ENCODE data around the gene PNLDC1. TPM values are rescaled to one million over a fixed set of nuclear protein-coding genes. Genes with fewer than 3 reads are reported as not detected.
A peak's percentile ranks its signal among the peaks of the same experiment; 100 is the strongest.

The PNLDC1 gene
- total and polyA plus RNA-seq, 9 of the 15 experiments (the other 6 are each of a cell fraction or from before 2014, with no cell fraction given): 0.12 TPM; not detected in 8

GRCh38 chr6:159790149-159790955 is 9.7 kb upstream of the PNLDC1 start, which contains the start of gene MRPL18 (continued):
- TF ChIP-seq PBX2 (CRISPR knock-in tag; IDR thresholded peaks at IDR 0.05; ENCODE audit: low read depth): peak; percentile 83
- peak; percentile 99 for TF ChIP-seq PBX2 (tag; conservative IDR thresholded peaks at IDR 0.05; ENCODE audit: low read depth)
- TF ChIP-seq NCOA1 (IDR thresholded peaks at IDR 0.05; ENCODE audit: low read depth): no peak; the same call in 1 of the 2 replicates
- TF ChIP-seq, protein P1, sequence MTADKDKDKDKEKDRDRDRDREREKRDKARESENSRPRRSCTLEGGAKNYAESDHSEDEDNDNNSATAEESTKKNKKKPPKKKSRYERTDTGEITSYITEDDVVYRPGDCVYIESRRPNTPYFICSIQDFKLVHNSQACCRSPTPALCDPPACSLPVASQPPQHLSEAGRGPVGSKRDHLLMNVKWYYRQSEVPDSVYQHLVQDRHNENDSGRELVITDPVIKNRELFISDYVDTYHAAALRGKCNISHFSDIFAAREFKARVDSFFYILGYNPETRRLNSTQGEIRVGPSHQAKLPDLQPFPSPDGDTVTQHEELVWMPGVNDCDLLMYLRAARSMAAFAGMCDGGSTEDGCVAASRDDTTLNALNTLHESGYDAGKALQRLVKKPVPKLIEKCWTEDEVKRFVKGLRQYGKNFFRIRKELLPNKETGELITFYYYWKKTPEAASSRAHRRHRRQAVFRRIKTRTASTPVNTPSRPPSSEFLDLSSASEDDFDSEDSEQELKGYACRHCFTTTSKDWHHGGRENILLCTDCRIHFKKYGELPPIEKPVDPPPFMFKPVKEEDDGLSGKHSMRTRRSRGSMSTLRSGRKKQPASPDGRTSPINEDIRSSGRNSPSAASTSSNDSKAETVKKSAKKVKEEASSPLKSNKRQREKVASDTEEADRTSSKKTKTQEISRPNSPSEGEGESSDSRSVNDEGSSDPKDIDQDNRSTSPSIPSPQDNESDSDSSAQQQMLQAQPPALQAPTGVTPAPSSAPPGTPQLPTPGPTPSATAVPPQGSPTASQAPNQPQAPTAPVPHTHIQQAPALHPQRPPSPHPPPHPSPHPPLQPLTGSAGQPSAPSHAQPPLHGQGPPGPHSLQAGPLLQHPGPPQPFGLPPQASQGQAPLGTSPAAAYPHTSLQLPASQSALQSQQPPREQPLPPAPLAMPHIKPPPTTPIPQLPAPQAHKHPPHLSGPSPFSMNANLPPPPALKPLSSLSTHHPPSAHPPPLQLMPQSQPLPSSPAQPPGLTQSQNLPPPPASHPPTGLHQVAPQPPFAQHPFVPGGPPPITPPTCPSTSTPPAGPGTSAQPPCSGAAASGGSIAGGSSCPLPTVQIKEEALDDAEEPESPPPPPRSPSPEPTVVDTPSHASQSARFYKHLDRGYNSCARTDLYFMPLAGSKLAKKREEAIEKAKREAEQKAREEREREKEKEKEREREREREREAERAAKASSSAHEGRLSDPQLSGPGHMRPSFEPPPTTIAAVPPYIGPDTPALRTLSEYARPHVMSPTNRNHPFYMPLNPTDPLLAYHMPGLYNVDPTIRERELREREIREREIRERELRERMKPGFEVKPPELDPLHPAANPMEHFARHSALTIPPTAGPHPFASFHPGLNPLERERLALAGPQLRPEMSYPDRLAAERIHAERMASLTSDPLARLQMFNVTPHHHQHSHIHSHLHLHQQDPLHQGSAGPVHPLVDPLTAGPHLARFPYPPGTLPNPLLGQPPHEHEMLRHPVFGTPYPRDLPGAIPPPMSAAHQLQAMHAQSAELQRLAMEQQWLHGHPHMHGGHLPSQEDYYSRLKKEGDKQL (CRISPR knock-in tag; IDR thresholded peaks at IDR 0.05; ENCODE audit: borderline replicate concordance): no peak
- TF ChIP-seq PYGO2 (tag; IDR thresholded peaks at IDR 0.05): no peak
- TF ChIP-seq TEAD4 (IDR thresholded peaks at IDR 0.05; ENCODE audit: low read length): 0 out of 2 replicates have a peak, but pooled peaks have one; percentile 13
- no peak for TF ChIP-seq TEAD4 (CRISPR knock-in tag; IDR thresholded peaks at IDR 0.05; ENCODE audit: borderline replicate concordance)
- TF ChIP-seq ZNF232 (CRISPR knock-in tag; IDR thresholded peaks at IDR 0.05): no peak
- TF ChIP-seq HDAC1 (IDR thresholded peaks at IDR 0.05): peak in 1 of 2 experiments; percentile 91; a peak in 2 of 4 replicates
- no peak for TF ChIP-seq BMI1 (IDR thresholded peaks at IDR 0.05; ENCODE audit: low read length)
- TF ChIP-seq XRCC5 (IDR thresholded peaks at IDR 0.05; ENCODE audit: low read depth, low read length): peak; percentile 26; the same call in 1 of the 2 replicates
- peak; percentile 86 for TF ChIP-seq SP2 (IDR thresholded peaks at IDR 0.05; ENCODE audit: extremely low read depth, low read depth, low read length, poor library complexity, severe bottlenecking)
- TF ChIP-seq, protein P2, sequence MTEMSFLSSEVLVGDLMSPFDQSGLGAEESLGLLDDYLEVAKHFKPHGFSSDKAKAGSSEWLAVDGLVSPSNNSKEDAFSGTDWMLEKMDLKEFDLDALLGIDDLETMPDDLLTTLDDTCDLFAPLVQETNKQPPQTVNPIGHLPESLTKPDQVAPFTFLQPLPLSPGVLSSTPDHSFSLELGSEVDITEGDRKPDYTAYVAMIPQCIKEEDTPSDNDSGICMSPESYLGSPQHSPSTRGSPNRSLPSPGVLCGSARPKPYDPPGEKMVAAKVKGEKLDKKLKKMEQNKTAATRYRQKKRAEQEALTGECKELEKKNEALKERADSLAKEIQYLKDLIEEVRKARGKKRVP (CRISPR knock-in tag; IDR thresholded peaks at IDR 0.05): no peak
- TF ChIP-seq NFE2L1 (tag; IDR thresholded peaks at IDR 0.05; ENCODE audit: borderline replicate concordance, low read depth): no peak
- no peak for TF ChIP-seq MCM2 (IDR thresholded peaks at IDR 0.05; ENCODE audit: low read depth)
- TF ChIP-seq PHB2 (IDR thresholded peaks at IDR 0.05; ENCODE audit: low read depth): no peak
- TF ChIP-seq MXI1 (IDR thresholded peaks at IDR 0.05; ENCODE audit: low read depth, low read length): no peak; the same call in 1 of the 2 replicates
- TF ChIP-seq L3MBTL2 (IDR thresholded peaks at IDR 0.05): no peak
- peak; percentile 69 to 89; a peak in 3 of 4 replicates for TF ChIP-seq SIN3A (IDR thresholded peaks at IDR 0.05; ENCODE audit: borderline replicate concordance in 2 of 2, control insufficient read depth in 1 of 2, low read depth in 2 of 2, low read length in 2 of 2)
